ENCODE data around the gene PACS1. TPM values are rescaled to one million over a fixed set of nuclear protein-coding genes. Genes with fewer than 3 reads are reported as not detected.

PACS1 gene
- polyA plus RNA-seq, 1 of the 3 experiments (the other 2 are of a cell fraction): 37.3 TPM

- Histone ChIP-seq H3K9ac (no peak overlapping the region), H3K4me2 (no peak overlapping the region), H3F3A (replicated peaks; ENCODE audit: insufficient read depth) (peaks cover 16% of the 10 kb centered on the region), H3K9me3 (no peaks in the 10 kb centered on the region), H4K20me1 (ENCODE audit: insufficient read depth) (peaks cover 22% of the 10 kb centered on the region), H3K36me3 (replicated peaks in 1 of 2; ENCODE audit: control insufficient read depth in 1 of 2, insufficient read depth in 2 of 2, low read length in 1 of 2) (peaks cover 4 to 9% of the 10 kb centered on the region in 2 experiments), H3K27ac (ENCODE audit: low read depth in 2 of 2, low read length in 1 of 2) (peak overlapping the region in 1 of 2 experiments; percentile 50; a peak in 2 of 4 replicates), H3K4me1 (ENCODE audit: control insufficient read depth in 1 of 2, insufficient read depth in 2 of 2, low read depth in 1 of 2, low read length in 1 of 2) (peaks cover 0 to 10% of the 10 kb centered on the region in 2 experiments; a peak in 2 of 4 replicates), H2AFZ (ENCODE audit: low read depth) (no peak overlapping the region), H3K9me2 (no peaks in the 10 kb centered on the region), H3K79me2 (ENCODE audit: insufficient read depth) (peaks cover 95% of the 10 kb centered on the region), H3K4me3 (ENCODE audit: low read depth in 2 of 2, low read length in 1 of 2) (no peak overlapping the region), H3K27me3 (ENCODE audit: insufficient read depth) (no peaks in the 10 kb centered on the region)
- ChIA-PET CTCF (no interaction called here), POLR2A (no interaction called here)
- no peak for DNase-seq
- TF ChIP-seq FOSL2 (IDR thresholded peaks at IDR 0.05; ENCODE audit: borderline replicate concordance, low read depth): peak; percentile 81
- TF ChIP-seq TCF12 (IDR thresholded peaks at IDR 0.05): 0 out of 2 replicates have a peak, but pooled peaks have one; percentile 10
- peak; percentile 62 for TF ChIP-seq JUND (IDR thresholded peaks at IDR 0.05)
- no peak for TF ChIP-seq FOXJ3 (CRISPR knock-in tag; IDR thresholded peaks at IDR 0.05)
- 46% methylated on average over 3 of the region's 3 CpGs for WGBS (ENCODE audit: low lambda C conversion rate)
Measured at GRCh38 chr11:66188580-66188979, 118.5 kb downstream of the PACS1 start.

GRCh38 chr11:66189031-66189745 lies 119.1 kb downstream of the PACS1 start:
- H3K4me2 ChIP-seq: no peak overlapping the region
- peaks cover 0 to 10% of the 10 kb centered on the region in 2 experiments; a peak in 2 of 4 replicates for H3K4me1 ChIP-seq (ENCODE audit: control insufficient read depth in 1 of 2, insufficient read depth in 2 of 2, low read depth in 1 of 2, low read length in 1 of 2)
- no peak for DNase-seq
- 95% methylated on average over 8 of the region's 8 CpGs for WGBS (ENCODE audit: low lambda C conversion rate)
- peaks cover 89% of the 10 kb centered on the region for H3K79me2 ChIP-seq (ENCODE audit: insufficient read depth)
- H3K4me3 ChIP-seq (ENCODE audit: low read depth in 2 of 2, low read length in 1 of 2): no peak overlapping the region
- peak overlapping the region in 1 of 2 experiments; percentile 50; a peak in 2 of 4 replicates for H3K27ac ChIP-seq (ENCODE audit: low read depth in 2 of 2, low read length in 1 of 2)
- TF ChIP-seq TAF1 (IDR thresholded peaks at IDR 0.05; ENCODE audit: borderline replicate concordance, low read depth, low read length) (no peak), EZH2phosphoT487 (IDR thresholded peaks at IDR 0.05; ENCODE audit: borderline replicate concordance, low read depth) (no peak), ELF1 (IDR thresholded peaks at IDR 0.05) (no peak), NFIC (IDR thresholded peaks at IDR 0.05; ENCODE audit: borderline replicate concordance) (no peak), GATA2 (CRISPR knock-in tag; IDR thresholded peaks at IDR 0.05) (no peak), SMC3 (IDR thresholded peaks at IDR 0.05; ENCODE audit: low read depth, low read length) (no peak), MXI1 (IDR thresholded peaks at IDR 0.05; ENCODE audit: low read depth, low read length) (no peak), TEAD4 (IDR thresholded peaks at IDR 0.05; ENCODE audit: borderline replicate concordance, insufficient read depth) (no peak), TCF12 (IDR thresholded peaks at IDR 0.05) (no peak), SIN3A (IDR thresholded peaks at IDR 0.05; ENCODE audit: borderline replicate concordance, low read depth, low read length) (no peak), ZBTB33 (IDR thresholded peaks at IDR 0.05; ENCODE audit: borderline replicate concordance, low read depth) (no peak)
- peaks cover 21% of the 10 kb centered on the region for H4K20me1 ChIP-seq (ENCODE audit: insufficient read depth)
- no peak overlapping the region for H3K9ac ChIP-seq
- H3K36me3 ChIP-seq (replicated peaks in 1 of 2; ENCODE audit: control insufficient read depth in 1 of 2, insufficient read depth in 2 of 2, low read length in 1 of 2): peaks cover 7 to 9% of the 10 kb centered on the region in 2 experiments
- H2AFZ ChIP-seq (ENCODE audit: low read depth): no peak overlapping the region
- POLR2A ChIA-PET: no interaction called here
- H3K9me2 ChIP-seq: no peaks in the 10 kb centered on the region
- no peaks in the 10 kb centered on the region for H3K27me3 ChIP-seq (ENCODE audit: insufficient read depth)
- peaks cover 14% of the 10 kb centered on the region for H3F3A ChIP-seq (replicated peaks; ENCODE audit: insufficient read depth)
- no peaks in the 10 kb centered on the region for H3K9me3 ChIP-seq
- CTCF ChIA-PET: no interaction called here

All from SK-N-SH (cell line).